SK-N-SH treated with all-trans-retinoic acid at 6 μM for 48 hours (cell line): ENCODE data around the gene FCGBP.
"Not testable (repeated sequence)": the region's sequence is repeated elsewhere in the genome, so short reads cannot be mapped to it uniquely, and the experiment has no call there.

ENCODE experiments used
- ATAC-seq: fragments of 200-7000 bp; cut with Tn5 transposase; 3 replicates; pipeline ENCODE4 v1.9.1; 2020; ENCODE audit warnings: mild to moderate bottlenecking, moderate library complexity
- ARNTL ChIP-seq: fragments of 450-650 bp; formaldehyde crosslinking; IDR thresholded peaks from 2 replicates; pipeline ENCODE4 v1.5.0; 2020; ENCODE audit warnings: low read depth, mild to moderate bottlenecking, moderate library complexity, borderline replicate concordance
- BACH2 ChIP-seq: fragments of 250-450 bp; sonication (Bioruptor Pico); IDR thresholded peaks from 2 replicates; pipeline ENCODE4 v1.9.0; 2021; ENCODE audit warnings: mild to moderate bottlenecking, borderline replicate concordance
- CSDC2 ChIP-seq: fragments of 250-450 bp; sonication (Bioruptor Pico); IDR thresholded peaks from 2 replicates; pipeline ENCODE4 v1.5.0; 2020; ENCODE audit warnings: mild to moderate bottlenecking, moderate library complexity
- CSRNP3 ChIP-seq: fragments of 250-450 bp; sonication (Bioruptor Pico); IDR thresholded peaks from 2 replicates; pipeline ENCODE4 v1.5.1; 2021; ENCODE audit warnings: mild to moderate bottlenecking, moderate library complexity
- ESRRG ChIP-seq: fragments of 250-450 bp; sonication (Bioruptor Pico); IDR thresholded peaks from 2 replicates; pipeline ENCODE4 v1.6.1; 2021; ENCODE audit warnings: mild to moderate bottlenecking
- GLIS3 ChIP-seq: fragments of 250-450 bp; sonication (Bioruptor Pico); IDR thresholded peaks from 2 replicates; pipeline ENCODE4 v1.5.0; 2020; ENCODE audit warnings: mild to moderate bottlenecking, moderate library complexity
- ISL1 ChIP-seq: fragments of 250-450 bp; sonication (Bioruptor Pico); IDR thresholded peaks from 2 replicates; pipeline ENCODE4 v2.1.2; 2022; ENCODE audit warnings: mild to moderate bottlenecking, moderate library complexity
- OSR1 ChIP-seq: fragments of 250-450 bp; sonication (Bioruptor Pico); IDR thresholded peaks from 2 replicates; pipeline ENCODE4 v1.8.0; 2022; ENCODE audit warnings: moderate library complexity, mild to moderate bottlenecking, inconsistent platforms
- PATZ1 ChIP-seq: fragments of 250-450 bp; sonication (Bioruptor Pico); IDR thresholded peaks from 2 replicates; pipeline ENCODE4 v1.8.0; 2020; ENCODE audit warnings: mild to moderate bottlenecking, moderate library complexity, borderline replicate concordance
- RARB ChIP-seq: fragments of 250-450 bp; sonication (Bioruptor Pico); IDR thresholded peaks from 2 replicates; pipeline ENCODE4 v1.8.0; 2021; ENCODE audit warnings: mild to moderate bottlenecking, moderate library complexity
- SNAI2 ChIP-seq: fragments of 250-450 bp; sonication (Bioruptor Pico); IDR thresholded peaks from 2 replicates; pipeline ENCODE4 v1.5.0; 2020; ENCODE audit warnings: mild to moderate bottlenecking, moderate library complexity
- TCF4 ChIP-seq: fragments of 250-450 bp; sonication (Bioruptor Pico); IDR thresholded peaks from 2 replicates; pipeline ENCODE4 v1.8.0; 2021; ENCODE audit warnings: mild to moderate bottlenecking, moderate library complexity, borderline replicate concordance
- TOX ChIP-seq: fragments of 250-450 bp; sonication (Bioruptor Pico); IDR thresholded peaks from 2 replicates; pipeline ENCODE4 v1.8.0; 2021; ENCODE audit warnings: mild to moderate bottlenecking, moderate library complexity, borderline replicate concordance
- TSHZ2 ChIP-seq: fragments of 250-450 bp; sonication (Bioruptor Pico); IDR thresholded peaks from 2 replicates; pipeline ENCODE4 v1.5.0; 2020; ENCODE audit warnings: mild to moderate bottlenecking, moderate library complexity
- ZC3H10 ChIP-seq: fragments of 250-450 bp; sonication (Bioruptor Pico); IDR thresholded peaks from 2 replicates; pipeline ENCODE4 v1.5.1; 2021; ENCODE audit warnings: mild to moderate bottlenecking, moderate library complexity
- ZFP3 ChIP-seq: fragments of 250-450 bp; sonication (Bioruptor Pico); IDR thresholded peaks from 2 replicates; pipeline ENCODE4 v1.5.0; 2020; ENCODE audit warnings: mild to moderate bottlenecking, moderate library complexity
- ZFP30 ChIP-seq: fragments of 450-650 bp; formaldehyde crosslinking; IDR thresholded peaks from 2 replicates; pipeline ENCODE4 v1.5.0; 2022; ENCODE audit warnings: mild to moderate bottlenecking, moderate library complexity
- ZNF565 ChIP-seq: fragments of 450-650 bp; formaldehyde crosslinking; conservative IDR thresholded peaks from 2 replicates; pipeline ENCODE4 v1.5.0; 2020; ENCODE audit warnings: low read depth, mild to moderate bottlenecking, moderate library complexity
- ZNF70 ChIP-seq: fragments of 450-650 bp; formaldehyde crosslinking; IDR thresholded peaks from 2 replicates; pipeline ENCODE4 v1.5.0; 2020; ENCODE audit warnings: mild to moderate bottlenecking, moderate library complexity
- ZNF8 ChIP-seq: fragments of 450-650 bp; formaldehyde crosslinking; IDR thresholded peaks from 2 replicates; pipeline ENCODE4 v1.5.0; 2020; ENCODE audit warnings: mild to moderate bottlenecking, moderate library complexity

FCGBP gene

GRCh38 chr19:39890755-39891551 is 43.5 kb downstream of the FCGBP start:
- ATAC-seq = no peak
- TF ChIP-seq ARNTL = no peak
- no peak for TF ChIP-seq ZC3H10
- TF ChIP-seq CSDC2 (CRISPR knock-in tag) = no peak
- no peak for TF ChIP-seq TOX (CRISPR knock-in tag)
- TF ChIP-seq ZFP3 = no peak
- no peak for TF ChIP-seq ZNF8 (CRISPR knock-in tag)
- TF ChIP-seq ZNF70 (CRISPR knock-in tag) = no peak
- no peak for TF ChIP-seq PATZ1 (CRISPR knock-in tag)
- TF ChIP-seq ZFP30 (CRISPR knock-in tag) = no peak
- TF ChIP-seq BACH2 = no peak
- no peak for TF ChIP-seq TSHZ2 (CRISPR knock-in tag)
- no peak for TF ChIP-seq TCF4
- no peak for TF ChIP-seq ESRRG (CRISPR knock-in tag)
- TF ChIP-seq GLIS3 (CRISPR knock-in tag) = no peak
- no peak for TF ChIP-seq SNAI2 (CRISPR knock-in tag)
- TF ChIP-seq OSR1 = no peak
- no peak for TF ChIP-seq RARB (CRISPR knock-in tag)
- TF ChIP-seq ISL1 (CRISPR knock-in tag) = no peak
- TF ChIP-seq CSRNP3 (CRISPR knock-in tag) = no peak
- no peak for TF ChIP-seq ZNF565 (CRISPR knock-in tag)

- ATAC-seq = not testable (repeated sequence)
Observed at GRCh38 chr19:39889872-39890754, 44.3 kb downstream of the FCGBP start.

- ATAC-seq = not testable (repeated sequence)
Observed at GRCh38 chr19:39887456-39887951, 46.9 kb downstream of the FCGBP start.

GRCh38 chr19:39885821-39886554 is 48.4 kb downstream of the FCGBP start:
- not testable (repeated sequence) for ATAC-seq

GRCh38 chr19:39884721-39885120 is 49.7 kb downstream of the FCGBP start:
- ATAC-seq = not testable (repeated sequence)
